Stimulated activated CD8-positive, alpha-beta memory T cell treated with anti-CD3 and anti-CD28 coated beads, Interleukin-2, amount 100 ng/mL, for 1 hour (primary cell): ENCODE data around the gene QRFP.
A peak's percentile ranks its signal among the peaks of the same experiment; 100 is the strongest.

Experiments
- DNase-seq, 2 donors: peaks; one replicate each; pipeline ENCODE4 v3.0.0-alpha.2; 2020; ENCODE audit warnings: low read depth in 2 of 2

Gene QRFP

DNA sequence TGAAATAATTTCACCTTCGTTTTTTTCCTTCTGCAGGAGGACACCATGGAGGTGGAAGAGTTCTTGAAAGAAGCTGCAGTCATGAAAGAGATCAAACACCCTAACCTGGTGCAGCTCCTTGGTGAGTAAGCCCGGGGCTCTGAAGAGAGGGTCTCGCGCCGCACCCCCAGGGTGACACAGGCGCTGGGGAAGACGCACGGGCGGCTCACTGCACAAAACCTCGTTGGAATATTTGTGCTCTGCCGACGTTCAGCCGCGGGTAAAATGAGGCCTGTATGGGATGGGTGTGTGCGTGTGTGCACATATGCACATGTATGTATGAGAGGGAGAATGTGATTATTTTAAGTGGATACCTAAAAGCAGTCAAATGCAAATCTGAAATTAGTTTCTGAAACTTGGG lies 24.5 kb downstream of the QRFP start:
- no peak for DNase-seq

DNA sequence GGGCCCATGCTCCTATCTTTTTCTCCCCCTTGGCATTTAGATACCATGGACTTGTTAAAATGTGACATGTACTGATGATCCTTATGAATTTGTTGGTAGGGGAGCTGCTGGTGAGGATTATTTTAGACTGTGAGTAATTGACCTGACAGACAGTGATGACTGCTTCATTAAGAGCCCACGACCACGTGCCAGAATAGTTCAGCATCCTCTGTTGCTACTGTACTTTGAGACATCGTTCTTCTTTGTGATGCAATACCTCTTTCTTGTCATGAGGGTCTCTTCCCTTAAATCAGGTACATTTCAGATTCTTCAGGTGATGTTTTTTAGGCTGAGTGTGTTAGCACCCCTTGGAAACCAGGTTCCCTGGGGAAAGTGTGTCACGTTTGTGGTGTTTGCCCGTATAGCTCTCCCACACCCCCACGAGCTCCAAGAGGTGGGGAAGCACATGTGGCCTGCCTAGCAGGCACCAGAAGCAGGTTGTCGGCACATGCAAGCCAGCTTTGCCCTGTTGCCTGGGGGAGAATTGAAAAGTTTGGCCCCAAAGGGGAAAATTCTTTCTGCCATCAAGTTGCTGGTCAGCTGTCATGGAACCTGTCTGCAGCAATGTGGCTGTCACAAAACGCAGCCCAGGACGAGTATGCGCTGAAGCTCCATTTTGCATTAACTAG lies 25.1 kb downstream of the QRFP start:
- no peak for DNase-seq

DNA sequence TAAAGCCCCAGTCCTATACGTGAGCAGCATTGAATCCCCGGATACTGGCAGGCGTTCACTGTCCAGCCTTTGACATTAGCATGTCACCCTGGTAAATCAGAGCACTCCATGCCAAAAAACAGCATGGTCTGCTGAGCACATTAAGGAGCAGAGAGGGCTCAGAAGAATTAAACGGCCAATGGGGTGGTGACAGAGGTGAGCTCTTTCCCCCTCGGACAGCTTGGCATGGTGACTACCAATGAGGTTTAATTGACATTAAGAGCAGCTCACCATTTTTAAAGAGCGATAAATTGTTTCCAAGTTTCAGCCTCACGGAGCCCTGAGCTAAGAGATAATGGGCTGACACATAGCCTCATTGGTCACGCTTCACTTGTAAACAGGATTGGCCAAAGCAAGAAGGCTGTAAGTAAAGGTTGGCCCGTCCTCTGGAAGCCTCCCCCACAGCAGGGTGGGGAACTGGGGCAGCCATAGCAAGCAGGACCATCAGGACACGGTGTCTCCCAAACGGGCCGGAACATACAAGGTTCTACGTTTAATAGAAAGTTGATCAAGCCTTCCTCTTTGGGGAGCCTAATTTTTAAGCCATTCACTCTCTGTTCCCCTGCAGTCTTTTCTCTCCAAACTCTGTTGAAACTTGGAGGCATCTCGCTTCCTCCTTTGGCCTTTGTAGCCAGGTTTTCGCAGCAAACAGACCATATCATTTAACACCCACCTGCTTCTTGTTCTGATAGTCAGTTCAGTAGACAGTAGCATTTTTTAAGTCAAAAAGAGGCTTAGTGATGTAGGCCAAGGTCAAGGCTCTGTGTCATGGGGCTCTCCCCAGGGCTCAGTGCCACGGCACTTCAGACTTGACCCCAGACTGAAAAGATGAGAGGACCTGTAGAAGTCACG lies 25.9 kb downstream of the QRFP start:
- DNase-seq = no peak

DNA sequence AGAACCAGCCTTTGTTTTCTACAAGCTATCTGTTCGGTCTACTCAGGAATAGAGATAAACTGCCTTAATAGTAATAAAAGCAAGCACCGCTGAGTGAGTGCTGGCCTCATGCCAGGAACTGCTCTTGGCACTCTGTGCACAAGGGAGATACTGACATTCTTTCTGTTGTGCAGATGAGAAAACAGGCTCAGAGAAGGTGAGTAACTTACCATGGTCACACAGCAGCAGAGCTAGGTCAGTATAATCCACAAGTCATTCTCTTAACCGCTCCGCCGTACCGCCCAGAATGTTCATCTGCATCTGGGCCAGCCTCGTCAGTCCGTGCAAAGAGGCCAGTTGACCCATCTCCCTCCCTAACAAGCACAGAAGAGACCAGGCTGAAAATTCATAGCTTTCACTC lies 27.4 kb downstream of the QRFP start:
- no peak for DNase-seq

DNA sequence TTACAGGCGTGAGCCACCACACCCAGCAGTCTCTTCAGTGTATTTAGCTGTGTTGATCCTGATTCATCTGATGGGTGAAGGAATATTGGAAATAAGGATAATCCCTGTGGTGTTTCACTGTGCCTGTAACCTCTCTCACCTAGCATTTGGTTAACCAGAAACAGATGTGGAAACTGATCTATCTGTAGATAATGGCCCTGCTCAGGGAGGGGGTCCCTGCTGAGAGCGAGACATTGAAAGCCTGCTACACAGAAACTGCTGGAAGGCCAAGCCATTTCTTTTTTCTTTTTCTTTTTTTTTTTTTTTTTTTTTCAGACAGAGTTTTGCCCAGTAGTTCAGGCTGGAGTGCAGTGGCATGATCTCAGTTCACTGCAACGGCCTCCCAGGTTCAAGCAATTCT lies 28.4 kb downstream of the QRFP start:
- no peak for DNase-seq

DNA sequence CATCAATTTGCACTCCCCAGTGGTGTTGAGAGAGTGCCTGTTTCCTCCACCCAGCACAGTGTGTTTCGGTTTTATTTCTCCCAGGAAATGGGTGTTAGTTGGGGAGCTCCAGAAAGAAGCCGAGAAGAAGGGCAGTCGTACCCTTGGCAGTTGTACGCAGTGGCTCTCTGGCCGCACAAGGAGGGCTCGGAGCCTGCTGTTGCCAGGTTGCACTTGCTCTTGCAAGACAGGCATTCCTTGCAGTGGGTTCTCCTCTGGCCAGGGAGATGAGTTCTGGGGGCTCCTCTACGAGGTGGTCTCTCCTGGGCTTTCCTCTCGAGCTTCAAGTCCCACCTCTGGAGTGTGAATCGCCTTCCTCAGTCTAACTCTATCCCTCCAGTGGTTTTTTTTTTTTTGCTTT lies 29.1 kb downstream of the QRFP start:
- DNase-seq = no peak

DNA sequence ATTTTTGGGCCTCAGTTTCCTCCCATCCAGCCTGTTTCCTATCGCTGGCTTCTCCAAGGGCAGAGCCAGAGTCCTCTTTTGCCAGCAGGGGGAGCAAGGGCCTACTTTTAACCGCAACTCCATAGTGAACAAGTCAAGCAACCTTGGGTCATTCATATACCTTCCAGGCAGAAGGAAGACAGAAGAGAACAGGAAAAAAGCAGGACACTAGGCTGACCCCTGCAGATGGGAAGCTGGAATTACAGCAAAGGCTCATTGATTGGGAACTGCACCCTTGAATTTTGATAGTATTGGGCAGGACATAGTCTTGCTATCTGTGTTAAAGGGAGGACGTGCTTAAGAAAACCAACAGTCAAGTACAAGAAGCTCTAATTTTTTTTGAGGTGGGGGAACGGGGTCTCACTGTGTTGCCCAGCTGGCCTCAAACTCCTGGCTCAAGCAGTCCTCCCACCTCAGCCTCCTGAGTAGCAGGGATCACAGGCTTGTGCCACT lies 30.1 kb downstream of the QRFP start:
- peak in 1 of 2 donors; percentile 9 for DNase-seq

DNA sequence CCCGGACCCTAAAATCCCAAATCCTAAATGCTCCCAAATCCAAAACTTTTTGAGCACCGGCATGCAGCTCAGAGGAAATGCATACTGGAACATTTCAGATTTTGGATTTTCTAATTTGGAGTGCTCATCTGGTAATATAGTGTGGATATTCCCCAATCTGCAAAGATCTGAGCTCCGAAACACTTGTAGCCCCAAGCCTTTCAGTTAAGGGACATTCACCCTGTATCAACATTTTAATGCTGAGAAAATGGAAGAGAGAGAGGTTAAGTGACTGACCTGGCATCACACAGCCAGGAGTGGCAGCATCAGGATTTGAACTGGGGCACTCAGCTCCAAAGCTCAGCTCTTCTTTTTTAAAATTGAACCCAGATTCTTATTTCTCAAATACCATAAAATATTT lies 30.7 kb downstream of the QRFP start:
- DNase-seq = no peak

DNA sequence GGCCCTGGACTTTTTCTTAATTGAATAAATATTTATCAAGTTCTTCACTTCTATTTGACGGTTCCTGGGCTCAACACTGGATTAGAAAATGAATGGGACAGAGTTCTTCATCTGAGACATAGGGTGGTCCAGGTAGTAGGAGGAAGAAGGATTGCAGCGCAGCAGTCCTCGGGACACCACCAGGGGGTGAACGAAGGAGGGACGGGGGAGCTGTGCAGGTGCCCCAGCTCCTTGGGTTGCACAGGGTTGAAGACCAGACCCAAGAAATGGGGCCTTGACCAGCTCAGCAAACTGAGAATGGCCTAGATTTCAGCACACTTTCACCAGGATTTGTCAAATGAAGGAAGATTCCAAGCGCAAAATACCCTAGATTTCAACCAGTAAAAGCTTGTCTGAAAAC lies 32.1 kb downstream of the QRFP start:
- DNase-seq = no peak

DNA sequence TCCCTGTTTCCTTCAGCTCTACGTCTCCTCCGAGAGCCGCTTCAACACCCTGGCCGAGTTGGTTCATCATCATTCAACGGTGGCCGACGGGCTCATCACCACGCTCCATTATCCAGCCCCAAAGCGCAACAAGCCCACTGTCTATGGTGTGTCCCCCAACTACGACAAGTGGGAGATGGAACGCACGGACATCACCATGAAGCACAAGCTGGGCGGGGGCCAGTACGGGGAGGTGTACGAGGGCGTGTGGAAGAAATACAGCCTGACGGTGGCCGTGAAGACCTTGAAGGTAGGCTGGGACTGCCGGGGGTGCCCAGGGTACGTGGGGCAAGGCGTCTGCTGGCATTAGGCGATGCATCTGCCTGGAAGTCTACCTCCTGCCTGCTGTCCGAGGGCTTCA lies 33.9 kb downstream of the QRFP start:
- no peak for DNase-seq

DNA sequence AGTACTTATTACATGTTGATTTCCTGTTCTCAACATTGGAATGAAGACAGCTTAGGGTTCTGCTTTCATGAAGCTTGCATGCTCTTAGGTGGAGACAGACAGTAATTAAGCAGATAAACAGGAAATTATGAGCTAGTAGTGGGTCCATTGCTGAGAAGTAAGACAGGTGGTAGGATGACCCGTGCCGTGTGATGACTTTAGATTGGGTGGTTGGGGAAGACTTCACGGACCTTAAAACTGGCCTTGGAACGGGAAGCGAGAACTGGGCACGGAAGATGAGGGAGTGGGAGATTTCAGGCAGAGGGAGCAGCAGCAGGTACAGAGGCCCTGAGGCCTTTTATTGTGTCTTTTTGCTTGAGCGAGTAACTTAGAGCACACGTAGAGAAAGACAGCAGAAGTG lies 34.4 kb downstream of the QRFP start:
- no peak for DNase-seq

DNA sequence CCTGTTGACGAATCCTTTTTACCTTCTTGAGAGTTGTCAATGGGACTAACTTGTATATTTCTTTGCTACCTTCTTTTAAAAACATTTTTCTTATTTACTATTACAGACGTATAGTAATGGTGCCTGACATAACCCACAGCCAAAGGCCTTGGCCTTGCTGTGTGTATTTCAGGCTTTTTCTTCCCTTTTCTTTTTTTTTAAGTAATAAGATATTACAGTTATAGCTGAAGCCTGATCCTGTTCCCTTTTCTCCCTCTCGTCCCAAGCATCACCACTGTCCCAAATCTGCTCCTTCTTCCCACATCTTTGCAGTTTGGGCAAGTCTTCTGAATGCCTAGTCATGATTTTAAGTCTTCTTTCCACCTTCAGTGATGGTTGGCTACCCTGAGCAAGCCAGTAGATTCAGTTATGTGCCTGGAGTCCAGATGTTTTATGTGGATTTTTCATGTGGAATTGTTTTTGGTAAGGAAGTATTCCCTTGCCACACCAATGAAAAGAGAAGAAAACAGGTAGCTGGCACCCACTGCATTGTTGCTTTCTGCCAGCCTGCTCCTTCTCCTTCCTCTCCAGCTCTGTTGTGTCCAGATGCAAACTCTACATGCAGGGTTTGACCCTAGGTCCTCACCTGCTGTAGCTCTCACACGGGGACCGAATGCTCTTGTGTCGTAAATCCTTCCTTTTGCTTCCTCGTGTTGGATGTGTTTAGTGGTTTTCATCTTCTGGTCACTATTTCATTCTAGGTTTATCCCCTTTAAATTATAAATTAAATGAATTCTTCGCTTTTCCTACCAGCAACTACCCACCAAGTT lies 35.0 kb downstream of the QRFP start:
- DNase-seq = no peak

DNA sequence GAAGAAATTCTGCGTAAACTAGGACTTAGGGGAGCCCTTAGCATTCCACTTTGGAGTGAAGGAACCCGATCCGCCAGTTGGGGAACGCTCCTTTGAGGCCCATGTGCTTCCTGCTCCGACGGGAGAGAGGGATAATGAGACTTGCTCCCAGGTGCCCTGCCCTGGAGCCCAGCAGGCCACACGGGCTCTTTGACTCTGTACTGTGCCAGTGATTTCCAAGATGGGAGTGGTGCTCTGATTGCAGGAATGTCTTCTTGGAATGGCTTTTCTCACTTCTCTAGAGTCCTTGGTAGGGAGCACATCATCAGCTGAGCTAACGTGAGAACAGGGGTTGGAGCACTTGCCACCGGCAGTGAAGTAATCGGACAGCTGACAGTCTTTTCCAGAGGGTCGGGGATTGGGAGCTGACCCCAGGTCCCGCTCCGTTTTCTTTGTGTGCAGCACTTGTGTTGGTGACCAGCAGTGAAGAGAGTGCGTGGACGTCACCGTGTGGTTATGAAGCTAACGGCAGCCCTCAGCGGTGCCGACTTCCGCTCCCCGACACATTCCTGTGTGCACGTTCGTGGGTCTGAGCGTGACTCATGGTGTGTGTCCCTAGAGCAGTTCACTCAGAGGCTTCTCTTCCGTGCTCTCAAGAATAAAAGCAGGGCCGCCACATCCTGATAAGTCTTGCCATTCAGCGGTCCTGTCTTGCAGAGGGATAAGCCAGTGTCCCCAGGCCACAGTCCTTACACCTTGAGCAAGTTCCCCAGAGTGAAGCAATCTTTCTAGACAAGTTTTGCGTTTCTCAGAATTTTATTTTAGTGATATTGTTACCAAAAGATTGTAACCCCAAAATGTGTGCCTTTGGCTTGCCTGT lies 35.9 kb downstream of the QRFP start:
- no peak for DNase-seq

DNA sequence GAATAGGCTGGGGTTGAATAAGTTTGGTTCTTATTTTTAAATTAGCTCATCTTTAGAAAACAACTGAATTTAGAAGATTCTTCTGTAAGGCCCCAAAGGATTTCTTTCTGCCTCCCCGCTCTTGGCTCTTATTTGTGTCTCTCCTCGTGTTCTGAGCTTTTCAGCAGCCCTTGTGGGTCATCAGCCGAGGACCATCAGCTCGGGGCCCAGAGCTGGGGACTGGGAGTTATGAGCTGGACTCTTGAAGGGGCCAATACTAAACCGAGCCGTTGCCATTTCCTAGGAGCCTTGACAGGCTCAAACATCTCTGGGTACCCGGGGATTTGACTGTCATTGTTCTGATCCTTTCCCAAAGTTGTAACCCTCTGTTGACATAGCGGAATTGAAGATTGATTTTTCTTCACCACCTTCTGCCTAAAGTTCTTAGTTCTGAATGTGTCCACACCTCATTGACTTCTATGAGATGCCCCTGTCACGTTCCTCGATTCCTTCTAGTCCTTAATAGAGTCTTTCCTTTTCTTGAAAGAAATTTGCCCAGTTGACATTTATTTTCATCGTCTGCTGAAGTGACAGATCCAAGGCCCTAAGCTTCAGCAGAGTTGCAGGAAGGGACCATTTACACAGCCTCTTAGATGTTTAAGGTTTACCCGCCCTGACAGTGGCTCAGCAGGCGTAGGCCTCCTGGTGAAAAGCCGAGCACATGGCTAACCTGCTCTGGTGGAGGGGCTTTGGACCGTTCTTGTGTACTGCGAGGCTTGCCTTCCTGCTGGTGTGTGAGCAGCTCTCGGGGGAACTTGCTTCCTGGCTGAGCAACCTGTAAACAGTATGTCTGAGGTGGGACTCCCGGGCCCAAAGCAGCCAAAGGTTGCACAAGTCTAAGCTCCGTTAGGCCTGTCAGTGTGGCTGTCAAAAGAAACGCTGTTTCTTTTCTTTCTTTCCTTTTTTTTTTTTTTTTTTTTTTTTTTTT lies 37.6 kb downstream of the QRFP start:
- no peak for DNase-seq

DNA sequence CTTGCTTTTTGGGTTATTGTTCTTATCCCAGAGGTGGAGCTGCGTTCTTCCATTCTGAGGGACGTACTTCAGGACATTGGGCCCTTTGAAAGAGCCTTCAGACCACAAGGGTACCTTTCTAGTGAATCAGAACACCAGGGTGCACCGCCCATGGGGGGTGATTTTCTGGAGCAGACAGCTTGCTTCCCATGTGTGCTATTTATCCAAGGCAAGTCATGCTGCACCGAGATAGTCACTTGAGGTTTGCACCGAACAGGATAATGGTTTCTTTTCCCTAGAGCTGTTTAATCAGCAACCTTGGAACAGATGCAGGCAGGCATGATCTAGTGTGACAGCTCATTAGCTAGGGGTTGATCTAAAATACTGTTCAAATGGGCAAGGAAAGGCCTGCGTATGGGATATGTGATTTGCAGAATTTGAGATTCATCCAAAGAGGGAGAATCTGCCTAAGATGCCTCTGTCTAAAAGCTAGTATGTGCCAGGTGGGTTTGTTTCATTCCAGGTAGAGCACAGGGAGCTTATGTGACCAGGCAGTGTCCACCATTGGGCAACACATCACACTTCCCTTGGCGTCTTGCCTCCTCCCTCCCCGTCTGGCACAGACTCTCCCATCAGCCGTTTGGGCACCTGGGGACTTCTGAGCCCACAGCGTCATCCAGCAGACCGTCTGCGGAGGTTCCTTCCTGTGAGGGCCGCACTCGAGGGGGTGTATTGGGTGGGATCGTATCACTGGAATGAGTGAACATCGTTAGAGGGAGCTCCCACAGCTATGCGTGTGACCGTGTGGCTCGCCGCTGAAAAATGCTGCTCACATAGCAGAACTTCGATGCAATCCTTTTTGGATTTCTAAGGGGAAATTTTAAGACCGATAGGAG lies 38.5 kb downstream of the QRFP start:
- no peak for DNase-seq

DNA sequence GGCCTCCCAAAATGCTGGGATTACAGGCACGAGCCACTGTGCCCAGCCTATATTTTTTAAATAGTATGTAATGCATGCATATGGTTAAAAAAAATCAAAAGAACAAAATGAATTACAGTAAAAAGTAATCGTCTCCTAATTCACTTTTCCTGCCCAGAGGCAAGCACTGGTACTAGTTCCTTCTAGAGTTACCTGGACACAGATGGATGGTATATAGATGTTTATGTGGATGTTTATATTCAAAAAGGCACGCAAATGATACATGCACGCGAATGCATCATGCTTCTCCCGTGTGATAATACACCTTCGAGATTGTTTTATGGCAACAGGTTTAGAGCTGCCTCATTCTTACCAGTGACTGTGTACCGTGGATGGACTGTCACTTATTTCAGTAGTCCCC lies 40.1 kb downstream of the QRFP start:
- DNase-seq = no peak

DNA sequence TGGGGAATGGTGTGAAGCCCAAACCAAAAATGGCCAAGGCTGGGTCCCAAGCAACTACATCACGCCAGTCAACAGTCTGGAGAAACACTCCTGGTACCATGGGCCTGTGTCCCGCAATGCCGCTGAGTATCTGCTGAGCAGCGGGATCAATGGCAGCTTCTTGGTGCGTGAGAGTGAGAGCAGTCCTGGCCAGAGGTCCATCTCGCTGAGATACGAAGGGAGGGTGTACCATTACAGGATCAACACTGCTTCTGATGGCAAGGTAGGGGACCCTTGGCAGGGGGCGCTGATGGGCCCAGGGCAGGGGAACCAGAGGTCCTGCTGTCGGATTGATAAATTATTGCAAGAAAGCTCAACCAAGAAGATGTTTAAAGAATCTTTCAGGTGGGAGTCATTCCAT lies 41.8 kb downstream of the QRFP start:
- DNase-seq = no peak

DNA sequence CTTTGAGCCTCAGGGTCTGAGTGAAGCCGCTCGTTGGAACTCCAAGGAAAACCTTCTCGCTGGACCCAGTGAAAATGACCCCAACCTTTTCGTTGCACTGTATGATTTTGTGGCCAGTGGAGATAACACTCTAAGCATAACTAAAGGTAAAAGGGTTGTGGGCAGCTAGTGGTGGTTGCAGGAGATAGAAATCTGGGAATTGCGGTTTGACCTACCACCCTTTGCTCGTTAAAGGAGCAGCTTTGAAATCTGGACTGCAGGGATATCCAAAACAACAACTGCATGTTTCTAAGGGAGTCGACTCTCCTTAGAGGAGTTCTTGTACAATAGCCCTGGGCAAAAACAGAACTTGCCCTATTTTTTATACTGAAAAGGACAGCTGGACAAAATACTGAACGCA lies 42.5 kb downstream of the QRFP start:
- DNase-seq = no peak

DNA sequence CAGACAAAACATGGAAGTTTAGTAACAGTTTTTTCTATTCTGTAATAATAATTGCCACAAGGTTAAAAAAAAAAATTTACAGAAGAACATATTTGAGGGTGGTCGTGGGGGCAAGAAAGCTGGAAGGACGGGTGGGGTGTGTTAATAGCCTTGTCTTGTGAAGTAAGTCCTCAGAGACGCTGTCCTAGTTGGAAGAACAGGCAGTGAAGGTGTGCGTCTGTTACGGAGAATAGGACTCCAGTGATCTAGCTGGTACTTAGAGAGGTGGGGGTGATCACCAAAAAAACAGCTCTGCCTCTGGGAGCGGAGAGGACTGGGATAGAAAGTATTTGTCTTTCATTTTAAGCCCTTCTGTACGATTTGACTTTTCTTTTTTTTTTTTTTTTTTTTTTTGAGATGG lies 43.8 kb downstream of the QRFP start:
- DNase-seq = no peak
